IPS-NIHi7 (cell line): ENCODE results near the gene PLPP3.
"Not testable (repeated sequence)": the region's sequence is repeated elsewhere in the genome, so short reads cannot be mapped to it uniquely, and the experiment has no call there.

Experiments used
- DNase-seq: peaks from one replicate; pipeline ENCODE4 v3.0.0; 2012; ENCODE audit warnings: mixed read lengths; ENCODE audit errors: extremely low spot score

PLPP3 gene

GRCh38 chr1:56578963-56579875 lies at the start of gene PLPP3:
PLPP3 (minus strand) TSS chr1:56579563; CDS start chr1:56579016, 547 bp downstream.
- DNase-seq: peak; percentile 82

- DNase-seq: no peak
These were observed 48.3 kb upstream of the PLPP3 start for GRCh38 chr1:56627636-56628039.

GRCh38 chr1:56627019-56627635 lies 47.8 kb upstream of the PLPP3 start:
- no peak for DNase-seq

- DNase-seq: no peak
These were observed 47.2 kb upstream of the PLPP3 start for GRCh38 chr1:56626546-56626945.

GRCh38 chr1:56625819-56626440 lies 46.6 kb upstream of the PLPP3 start:
- DNase-seq: no peak

GRCh38 chr1:56617141-56617540 lies 37.8 kb upstream of the PLPP3 start:
- DNase-seq: no peak

GRCh38 chr1:56610770-56611169 lies 31.4 kb upstream of the PLPP3 start:
- DNase-seq: not testable (repeated sequence)

- not testable (repeated sequence) for DNase-seq
These were observed 30.7 kb upstream of the PLPP3 start for GRCh38 chr1:56610097-56610496.

GRCh38 chr1:56595397-56596191 lies 16.2 kb upstream of the PLPP3 start:
- DNase-seq: not testable (repeated sequence)

- DNase-seq: no peak
These were observed 12.5 kb upstream of the PLPP3 start for GRCh38 chr1:56591909-56592308.

- DNase-seq: no peak
These were observed 11.2 kb upstream of the PLPP3 start for GRCh38 chr1:56590520-56591011.

- no peak for DNase-seq
These were observed 10.0 kb upstream of the PLPP3 start for GRCh38 chr1:56589369-56589768.

- no peak for DNase-seq
These were observed 7.1 kb upstream of the PLPP3 start for GRCh38 chr1:56586502-56586901.

- DNase-seq: no peak
These were observed 6.6 kb upstream of the PLPP3 start for GRCh38 chr1:56585985-56586384.

GRCh38 chr1:56584910-56585528 lies 5.7 kb upstream of the PLPP3 start:
- peak; percentile 52 for DNase-seq

- DNase-seq: no peak
These were observed 4.7 kb upstream of the PLPP3 start for GRCh38 chr1:56583957-56584468.

GRCh38 chr1:56580771-56581170 lies 1.4 kb upstream of the PLPP3 start:
- no peak for DNase-seq

GRCh38 chr1:56578138-56578962 lies 1.0 kb downstream of the PLPP3 start:
- peak; percentile 45 for DNase-seq

GRCh38 chr1:56577406-56578137 lies 1.8 kb downstream of the PLPP3 start:
- DNase-seq: no peak
